ENCODE results near the gene COP1.

DNA sequence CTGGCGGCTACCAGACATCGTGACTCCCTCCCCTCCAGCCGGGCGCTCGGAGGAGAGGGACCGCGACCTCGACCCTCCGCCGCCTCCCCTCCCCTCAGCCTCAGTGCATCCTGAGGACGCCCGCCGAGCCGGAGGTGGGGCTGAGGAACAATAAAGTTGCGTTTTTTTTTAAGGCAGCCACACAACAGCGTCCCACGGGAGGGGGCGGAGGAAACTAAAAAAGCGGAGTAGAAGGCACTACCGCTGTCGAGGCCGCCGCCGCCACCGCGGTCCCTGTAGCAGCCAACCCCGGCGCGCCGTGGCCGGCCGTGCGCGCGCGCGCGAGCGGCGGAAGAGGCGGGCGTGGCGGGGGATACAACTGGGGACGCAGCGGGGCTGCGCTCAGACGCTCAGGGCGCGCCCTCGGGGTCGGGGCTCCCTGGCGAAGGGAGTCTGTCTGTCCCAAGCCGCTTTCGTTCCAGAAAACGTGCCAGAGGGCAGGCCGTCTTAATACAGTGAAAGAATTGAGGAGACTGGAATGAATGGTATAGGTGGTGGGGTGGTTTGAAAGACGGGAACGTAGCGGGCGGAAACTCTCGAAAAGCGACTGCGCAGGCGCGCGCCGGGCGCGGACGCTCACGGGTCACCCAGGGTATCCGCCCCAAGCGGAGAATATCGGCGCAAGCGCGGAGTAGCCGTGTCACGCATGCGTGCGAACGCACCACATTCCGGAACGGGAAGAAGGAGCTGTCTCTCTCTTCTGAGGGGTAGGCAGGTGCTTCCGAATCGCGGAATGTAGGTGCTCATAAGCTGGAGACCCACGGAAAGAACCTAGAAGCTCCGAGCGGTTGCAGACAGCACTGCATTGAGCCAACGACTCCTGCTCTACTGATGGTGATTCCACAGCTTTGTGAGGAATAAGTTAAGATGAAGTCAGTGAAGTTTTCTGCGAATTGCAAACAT is at the start of gene COP1:
- TF ChIP-seq CTCF (IDR thresholded peaks at IDR 0.05) (no peak), POLR2A (IDR thresholded peaks at IDR 0.05) (peak in 1 of 2 donors; percentile 67), POLR2AphosphoS5 (IDR thresholded peaks at IDR 0.05; ENCODE audit: insufficient read depth in 1 of 2, low read depth in 1 of 2) (peak; percentile 76 to 93)

Data from vagina (tissue), 2 donors.